NCI-H2227 (cell line): ENCODE measurements around the gene CTIF.

Source experiments
- DNase-seq: peaks from one replicate; lab custom pipeline; 2025; ENCODE audit not compliant: unreplicated experiment; lab: John Stamatoyannopoulos, UW

CTIF gene

DNA sequence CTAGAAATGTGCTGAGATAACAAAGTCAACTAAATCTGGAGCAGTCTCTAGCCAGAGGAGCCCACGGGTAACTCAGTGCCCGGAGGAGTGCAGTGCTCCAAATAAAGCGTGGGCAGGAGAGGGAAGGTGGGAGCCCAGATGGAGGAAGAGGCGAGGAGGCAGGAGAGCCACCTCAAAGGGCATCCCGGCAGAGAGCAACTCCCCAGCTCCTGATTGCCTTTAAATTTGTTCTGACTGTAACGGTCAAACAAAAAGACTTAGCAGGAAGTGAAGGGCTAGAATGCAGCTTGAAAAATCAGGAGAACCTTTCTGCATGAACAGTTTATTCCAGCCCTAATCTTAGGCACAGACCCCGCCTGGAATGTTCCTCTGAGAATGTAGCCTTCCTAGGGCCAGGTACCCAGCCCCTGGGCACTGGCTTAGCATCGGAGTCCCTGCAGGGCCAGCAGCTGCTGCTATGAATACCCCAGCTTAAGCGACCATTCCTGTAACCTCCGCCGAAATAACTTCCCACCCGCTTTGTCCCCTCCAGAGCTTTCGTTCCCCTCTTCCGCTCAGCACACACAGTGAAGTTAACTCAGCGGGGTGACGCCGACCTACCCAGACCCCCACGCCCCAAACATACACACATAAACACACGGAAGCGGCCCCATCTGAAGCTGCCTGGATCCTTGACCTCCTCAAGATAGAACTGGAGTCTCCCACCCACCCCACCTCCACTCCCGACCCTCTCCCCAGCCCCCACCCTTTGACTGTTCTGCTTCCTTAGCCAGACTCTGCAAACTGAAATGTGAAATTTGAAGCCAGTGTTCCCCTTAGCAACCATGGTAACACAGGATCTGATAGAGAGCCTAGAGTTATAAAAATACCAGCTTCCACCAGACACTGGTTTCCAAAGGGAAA, 288.7 kb downstream of the CTIF start:
- peak; percentile 66 for DNase-seq

DNA sequence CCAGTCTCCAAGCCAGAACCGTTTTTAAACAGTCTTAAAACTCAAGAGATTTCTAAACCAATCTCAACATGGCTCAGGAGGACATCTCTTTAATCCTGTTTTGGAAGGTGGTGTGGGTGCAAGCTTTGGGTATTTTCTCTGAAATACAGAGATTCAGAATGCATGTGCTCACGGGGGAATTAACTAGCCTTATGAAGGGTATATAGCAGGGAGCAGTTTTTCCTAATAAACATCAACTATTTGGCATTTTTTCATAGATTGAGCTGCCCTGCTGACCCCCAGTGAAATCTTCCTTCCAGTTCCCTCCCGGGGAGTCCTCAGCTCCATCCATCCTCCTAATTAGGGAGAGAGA, 289.3 kb downstream of the CTIF start:
- no peak for DNase-seq

DNA sequence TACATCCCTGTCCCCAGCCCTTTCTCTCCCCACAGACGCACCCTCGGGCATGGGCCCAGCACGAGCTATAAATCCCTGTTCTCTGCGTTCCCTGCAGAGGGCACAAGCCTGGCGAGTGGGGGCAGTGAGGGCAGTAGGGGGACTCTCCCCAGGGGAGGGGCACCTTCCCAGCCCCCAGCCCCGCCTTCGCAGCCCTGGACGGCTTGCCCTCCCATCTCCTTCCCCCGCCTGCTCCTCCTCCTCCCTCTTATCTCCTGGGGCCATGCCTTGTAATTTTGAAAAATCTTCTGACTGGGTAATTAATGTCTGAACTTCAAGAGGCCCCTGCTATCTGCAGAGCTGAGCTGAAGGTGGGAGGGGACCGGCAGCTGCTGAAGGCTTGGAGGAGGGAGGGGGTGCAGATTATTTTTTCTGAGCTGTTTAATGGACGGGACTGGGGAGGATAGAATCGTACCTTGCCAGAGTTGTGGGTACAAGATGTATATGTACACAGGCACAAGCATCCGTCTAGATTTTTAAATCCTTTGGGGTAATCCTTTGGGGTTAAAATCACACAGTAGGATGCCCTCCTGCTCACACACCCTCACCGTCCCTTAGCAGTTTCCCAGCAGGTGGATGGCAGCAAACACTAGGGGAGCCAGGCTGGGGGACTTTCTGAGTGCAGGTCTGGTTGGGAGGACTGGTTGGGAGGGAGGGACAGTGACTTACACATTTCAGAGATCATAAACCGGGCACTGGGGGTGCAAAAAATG, 290.0 kb downstream of the CTIF start:
- DNase-seq = peak; percentile 87

DNA sequence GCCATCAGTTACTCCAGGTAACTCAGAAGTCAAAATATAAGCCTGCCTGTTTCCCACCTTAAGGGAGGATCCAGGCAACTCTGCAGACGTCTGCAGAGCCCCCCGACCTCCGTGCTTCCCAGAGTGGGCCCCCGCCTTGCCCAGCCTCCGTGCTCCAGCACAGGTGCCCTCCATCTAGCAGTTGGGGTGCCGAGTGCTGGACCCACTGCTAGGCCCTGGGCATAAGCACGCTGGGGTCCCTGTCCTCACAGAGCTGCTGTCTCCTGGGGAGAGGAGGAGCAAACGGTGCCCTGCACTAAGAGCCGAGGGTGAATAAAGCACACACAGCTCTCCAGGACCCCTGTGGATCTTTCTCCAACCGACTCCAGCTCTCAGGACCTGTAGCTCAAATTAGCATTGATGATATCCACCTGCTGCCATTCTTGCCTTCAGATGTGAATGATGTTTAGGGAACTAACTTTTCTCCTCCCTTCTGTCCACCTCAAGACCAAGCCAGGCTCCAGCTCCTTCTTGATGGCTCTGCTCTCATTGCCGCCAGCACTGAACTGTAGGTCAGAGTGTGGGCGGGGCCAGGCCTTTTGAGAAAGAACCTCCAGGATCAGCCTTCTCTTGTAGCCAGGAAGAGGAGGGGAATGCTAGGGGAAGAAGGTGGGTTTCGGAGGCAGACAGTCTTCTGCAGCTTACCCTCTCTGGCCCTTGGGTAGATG, 290.8 kb downstream of the CTIF start:
- peak; percentile 75 for DNase-seq

DNA sequence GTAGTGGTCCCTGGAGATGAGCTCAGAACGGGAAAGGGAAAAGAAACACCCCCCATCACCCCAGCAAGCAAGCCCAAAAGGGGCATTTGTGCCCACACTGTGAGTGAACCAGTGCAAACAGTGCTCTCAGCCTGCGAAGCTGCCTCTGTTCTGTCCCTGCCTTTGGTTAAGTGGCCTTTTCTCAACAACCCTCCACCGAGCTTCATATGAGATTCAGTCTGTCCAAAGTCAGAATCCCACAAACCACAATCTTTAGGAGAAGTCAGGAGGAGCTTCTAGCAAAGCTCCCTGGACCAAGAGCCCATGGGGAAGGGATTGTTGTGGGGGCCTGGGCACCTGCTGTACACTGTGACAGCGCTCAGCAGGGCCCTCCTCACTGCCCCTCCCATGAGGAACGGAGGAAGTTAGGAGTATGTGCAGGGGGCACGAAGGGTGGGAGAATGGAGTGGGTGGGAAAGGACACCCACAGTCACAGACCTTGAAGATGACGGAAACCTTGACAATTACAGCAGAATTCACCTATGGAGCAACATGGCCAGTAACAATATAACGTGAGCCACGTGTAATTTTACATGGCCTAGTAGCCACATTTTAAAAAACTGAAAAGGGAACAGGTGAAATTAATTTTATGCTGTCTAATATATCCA, 292.4 kb downstream of the CTIF start:
- no peak for DNase-seq

DNA sequence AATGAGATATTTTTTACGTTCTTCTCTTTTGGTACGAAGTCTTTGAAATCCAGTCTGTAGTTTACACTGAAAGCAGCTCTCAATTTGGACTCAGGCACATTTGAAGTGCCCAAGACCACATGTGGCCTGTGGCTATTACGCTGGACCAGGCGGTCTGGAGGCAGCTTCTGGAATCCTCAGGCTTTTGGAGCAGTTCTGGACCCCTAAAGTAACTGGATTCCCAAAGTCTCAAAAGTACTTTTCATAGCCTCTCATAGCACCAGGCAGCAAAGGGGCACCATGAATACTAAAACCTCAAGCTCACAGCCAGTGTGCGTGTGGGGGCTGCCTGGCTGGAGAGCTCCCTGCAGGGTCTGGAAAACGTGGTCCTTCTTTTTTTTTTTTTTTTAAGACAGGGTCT, 293.0 kb downstream of the CTIF start:
- DNase-seq = no peak

DNA sequence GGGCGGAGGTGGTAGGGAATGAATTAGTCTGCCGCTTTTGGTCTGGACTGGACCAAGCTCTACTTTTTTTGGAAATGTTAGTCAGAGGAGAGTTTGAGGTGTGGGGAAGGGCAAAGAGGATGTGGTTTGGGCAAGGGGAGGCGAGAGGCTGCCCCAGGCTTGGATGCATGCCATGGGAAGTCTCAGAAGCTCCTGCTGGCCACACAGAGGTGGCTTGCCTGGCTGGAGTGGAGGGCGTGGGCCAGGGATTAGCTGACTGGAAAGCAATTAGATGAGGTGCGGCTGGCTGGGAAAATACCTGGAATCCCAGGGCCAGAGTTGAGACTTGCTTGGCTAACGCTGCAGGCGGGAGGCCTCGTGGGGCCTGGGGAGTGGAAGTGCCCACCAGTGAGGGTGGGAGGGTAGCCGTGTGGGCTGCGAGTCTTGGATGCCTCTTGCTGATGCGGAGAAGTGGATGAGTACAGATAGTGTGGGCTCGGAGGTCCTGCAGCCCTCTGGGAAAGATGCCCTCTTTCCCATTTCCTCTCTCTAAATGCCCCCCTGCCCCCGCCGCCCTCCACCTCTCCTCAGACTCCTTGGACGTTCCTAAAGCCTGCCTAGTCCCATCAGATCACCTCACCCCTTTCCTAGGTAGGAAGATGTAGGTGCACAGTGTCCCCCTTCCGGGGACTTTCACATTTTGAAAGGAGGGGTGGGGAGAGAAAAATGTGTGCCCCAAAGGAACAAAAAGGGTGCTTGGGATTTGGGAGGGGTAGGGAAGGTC, 294.3 kb downstream of the CTIF start:
- no peak for DNase-seq

DNA sequence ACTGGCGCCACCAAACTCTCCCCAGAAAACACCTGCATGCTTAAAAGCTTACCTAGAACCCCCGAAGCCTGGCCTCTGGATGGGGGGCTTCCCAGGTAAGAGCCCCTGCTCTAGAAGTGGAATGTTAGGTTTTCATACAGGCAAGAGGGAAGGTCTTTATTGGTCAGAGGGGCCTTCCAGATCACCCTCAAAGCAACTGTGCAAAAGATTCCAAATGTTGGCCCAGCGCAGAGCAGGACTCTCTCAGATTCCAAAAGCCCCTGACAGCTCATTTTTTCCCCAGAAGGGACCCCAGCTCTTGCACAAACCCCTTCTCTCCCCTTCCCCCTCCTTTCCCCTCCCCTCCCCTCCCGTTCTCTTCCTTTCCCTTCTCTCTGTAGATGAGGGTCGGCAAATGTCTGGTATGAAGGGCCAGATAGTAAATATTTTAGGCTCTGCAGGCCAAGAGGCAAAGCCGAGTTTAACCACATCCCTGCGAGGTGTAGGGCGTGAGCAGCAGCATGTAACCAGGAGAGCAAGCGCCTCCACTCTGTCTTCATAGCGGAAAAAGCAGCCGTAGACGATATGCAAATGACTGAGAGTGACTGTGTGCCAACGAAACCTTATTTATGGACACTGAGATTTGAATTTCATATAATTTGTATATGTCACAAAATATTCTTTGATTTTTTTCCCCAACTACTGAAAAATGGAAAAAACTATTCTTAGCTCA, 295.0 kb downstream of the CTIF start:
- no peak for DNase-seq

DNA sequence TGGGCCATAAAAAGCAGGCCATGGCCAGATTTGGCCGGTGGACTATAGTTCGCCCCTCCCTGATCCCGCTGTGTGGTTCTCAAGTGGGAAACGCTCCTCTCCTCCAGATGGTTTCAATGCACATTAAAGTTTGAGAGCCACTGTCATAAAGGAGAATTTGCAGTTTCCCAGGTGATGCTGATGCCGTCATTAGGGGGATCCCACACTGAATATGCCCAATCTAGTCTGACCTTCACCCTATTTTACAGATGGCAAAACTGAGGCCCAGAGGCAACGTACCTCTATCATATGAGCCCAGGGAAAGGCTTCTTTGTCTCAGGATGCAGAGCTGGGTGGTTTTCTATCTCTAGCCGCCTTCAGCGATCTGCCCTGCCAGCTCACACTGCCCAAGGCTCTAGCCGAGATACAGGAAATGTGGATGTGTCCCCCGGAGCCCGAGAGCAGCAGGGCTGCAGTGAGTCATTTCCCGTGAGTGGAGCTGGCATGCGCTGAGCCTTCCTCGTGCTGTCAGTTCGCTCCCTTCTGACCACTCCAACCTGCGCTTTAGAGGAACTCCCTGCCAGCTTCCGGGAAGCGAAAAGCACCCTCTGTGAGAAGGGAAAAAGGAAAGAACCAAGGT, 295.7 kb downstream of the CTIF start:
- no peak for DNase-seq

DNA sequence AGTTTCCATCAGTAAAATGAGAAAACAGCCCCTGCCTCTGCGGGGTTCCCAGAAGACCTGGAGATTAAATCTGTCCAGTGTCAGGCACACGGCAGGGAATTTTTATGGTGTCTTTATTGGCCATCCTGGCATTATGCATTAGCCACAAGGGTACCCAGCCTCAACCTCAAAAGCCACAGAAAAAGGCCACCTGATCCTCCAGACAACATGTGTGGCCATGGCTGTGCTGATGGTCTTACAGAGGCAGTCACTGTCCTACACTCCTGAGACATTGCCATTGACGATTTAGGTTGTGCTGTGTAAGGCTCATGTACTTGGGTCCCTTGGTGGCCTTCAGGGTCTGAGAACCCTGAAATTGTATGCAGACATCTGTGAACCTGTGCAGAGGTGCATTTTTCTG, 296.3 kb downstream of the CTIF start:
- no peak for DNase-seq

DNA sequence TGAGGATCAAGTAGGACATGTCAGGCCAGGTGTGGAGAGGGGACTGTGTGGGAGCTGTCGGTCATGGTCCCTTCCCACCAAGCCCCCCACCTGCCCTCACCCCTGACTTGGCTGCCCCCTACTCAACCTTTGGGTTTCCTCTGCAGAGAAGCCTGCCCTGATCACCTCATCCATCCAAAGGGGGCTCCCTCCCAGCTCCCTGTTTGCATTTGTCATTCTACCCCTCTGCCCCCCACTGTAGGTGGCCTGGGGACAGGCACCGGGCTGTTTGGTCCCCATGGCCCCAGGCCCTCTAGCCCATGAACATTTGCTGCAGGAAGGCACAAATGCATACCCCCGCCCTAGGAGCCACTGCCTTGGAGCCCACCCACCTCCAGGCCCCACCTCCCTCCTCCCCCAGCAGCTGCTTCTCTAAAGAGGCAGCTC, 296.9 kb downstream of the CTIF start:
- no peak for DNase-seq

DNA sequence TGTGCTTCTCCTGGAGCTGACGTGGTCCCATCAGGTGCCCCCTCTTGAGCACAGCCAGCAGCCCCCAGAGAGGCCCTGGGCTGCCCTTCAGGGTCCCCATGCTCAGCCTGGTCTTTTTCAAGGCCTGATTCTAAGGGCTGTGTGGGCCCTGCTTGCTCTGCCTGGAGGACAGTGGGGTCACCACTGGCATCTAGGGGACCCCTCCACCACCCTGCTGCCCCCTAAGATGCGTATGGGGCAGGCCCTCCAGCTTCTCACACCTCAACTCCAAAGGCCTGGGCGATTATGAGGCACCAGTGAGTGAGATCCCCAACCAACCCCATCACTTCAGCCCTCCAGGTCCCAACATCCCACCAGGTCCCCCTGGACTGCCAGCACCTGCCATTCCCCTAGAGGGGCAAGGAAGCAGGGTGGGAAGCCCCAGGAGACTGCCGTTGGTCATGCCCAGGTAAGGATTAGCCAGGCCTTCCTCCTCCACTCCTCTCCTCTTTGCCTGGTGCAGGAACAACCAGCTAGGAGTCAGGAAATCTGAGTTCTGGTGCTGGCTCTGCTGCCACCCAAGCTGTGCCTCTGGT, 297.5 kb downstream of the CTIF start:
- DNase-seq = no peak

DNA sequence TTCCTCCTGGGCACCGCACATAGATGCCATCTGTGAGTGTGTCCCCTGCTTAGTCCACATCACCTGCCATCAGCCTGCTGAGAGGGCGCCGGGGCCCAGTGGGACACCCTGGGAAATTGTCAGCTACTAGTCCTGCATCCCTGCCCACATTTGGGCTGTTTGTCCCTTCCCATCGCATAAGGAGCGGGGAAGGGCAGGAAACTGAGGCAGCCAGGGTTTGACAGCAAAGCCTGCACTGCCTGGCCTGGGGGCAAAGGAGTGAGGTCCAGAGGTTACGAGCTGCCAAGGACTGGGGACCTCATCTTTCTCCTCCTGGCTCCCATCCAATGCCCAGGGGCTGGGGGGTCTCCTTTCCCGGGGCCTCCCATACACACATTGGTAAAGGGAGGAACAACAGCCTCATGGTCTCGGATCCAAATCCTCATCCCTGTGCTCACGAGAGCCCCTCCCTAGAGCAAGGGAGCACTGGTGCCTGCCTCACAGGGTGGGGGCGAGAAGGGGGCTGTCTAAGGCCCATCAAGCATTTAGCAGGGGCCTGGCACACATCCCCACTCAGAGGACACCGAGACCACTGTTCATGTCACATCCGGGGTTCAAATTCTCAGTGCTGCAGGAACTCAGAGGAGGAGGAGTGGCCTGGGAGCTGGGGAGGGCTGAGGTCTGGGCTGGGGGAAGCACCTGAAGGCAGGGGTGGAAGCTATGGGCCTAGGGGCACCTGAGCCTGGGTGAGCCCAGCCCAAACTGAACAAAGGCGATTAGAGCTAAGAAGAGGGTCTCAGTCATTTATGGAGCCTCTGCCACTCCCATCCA, 298.2 kb downstream of the CTIF start:
- no peak for DNase-seq

DNA sequence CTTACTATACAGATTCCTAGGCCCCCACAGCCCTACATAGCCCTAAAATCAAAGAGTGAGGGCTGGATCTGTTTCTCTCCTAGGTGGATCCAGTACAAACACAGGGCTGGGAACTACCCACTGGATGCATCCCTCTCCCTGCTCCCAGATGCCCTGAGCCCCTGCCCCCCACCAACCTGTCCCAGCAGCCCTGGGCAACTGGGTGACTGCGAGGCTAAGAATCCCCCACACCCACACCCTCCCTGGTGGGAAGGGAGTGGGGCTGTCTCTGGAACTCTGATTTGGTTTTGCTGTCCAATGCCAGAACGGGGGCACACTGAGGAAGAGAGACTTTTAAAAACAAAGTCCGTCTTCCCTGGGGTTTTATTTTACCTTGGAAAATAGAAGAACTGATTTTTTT, 298.8 kb downstream of the CTIF start:
- no peak for DNase-seq

DNA sequence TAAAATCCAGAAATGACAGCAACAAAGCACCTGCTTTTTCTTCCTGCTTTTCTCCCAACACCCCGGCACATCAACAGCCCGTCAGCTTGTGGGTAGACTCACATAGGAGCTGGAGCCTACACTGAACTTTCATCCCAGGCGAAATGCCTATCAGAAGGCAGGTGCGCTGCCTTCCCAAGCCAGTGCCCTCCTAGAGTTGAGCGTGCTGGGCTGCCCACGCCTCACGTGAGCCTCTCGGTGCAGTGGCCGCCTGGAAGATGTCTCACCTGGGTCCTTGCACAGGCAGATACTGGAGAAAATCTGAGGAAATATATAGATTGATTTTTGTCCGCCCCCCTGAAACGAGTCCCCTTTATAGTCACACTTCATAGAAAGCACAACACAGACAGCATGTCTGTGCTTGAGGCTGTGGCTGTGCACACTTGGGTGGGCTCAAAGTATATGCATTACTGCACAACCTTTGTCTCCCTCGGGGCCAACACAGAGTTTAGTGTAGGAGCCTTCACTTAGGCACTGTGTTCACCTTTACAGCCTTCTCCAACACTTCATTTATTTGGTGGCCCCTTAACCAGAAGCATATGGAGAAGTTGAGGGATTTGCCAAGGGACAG, 299.4 kb downstream of the CTIF start:
- DNase-seq = no peak

DNA sequence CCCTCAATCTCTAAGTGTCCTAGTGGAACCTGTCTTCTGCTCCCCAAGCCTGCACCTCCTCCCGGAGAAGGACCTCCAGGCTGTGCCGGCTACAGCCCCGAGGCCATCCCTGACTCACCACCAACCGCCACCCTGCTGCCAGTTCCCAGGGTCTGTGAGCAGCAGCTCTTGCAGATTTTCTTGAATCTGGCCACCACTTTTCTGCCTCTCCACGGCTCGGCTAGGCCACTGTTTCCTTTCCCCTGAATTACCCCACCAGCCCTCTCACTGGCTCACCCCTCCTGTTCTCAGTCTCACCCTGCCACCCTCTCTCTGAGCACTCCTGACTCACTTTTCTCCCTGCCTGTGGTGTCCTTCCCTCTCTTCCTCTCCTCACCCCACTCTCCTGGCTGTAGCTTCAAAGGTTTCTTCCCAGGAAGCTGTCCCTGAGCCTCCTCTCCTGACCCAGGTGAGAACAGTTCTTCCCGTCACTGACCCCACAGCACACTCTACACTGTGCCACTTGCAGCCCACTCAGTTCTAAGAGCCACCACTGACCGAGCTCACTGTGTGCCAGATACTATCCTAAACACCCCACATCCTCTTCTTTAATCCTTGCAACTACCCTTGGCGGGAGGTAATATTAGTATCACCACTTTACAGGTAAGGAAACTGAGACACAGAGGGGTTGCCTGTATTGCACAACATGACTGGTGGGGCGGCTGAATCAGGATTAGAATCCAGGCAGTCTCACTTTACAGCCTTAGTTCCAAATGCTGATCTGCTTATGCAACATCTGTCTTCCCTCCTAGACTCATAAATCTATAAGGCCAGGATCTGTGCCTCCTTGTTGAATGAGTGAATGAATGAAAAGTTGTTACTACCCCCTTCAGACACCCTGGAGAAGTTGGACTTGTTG, 300.3 kb downstream of the CTIF start:
- no peak for DNase-seq
